OCI-LY1 (cell line): ENCODE data around the gene TMEM222.

ENCODE experiments used
- EZH2 ChIP-seq: fragments of 200-600 bp; sonication (generic), shearing (Covaris generic); IDR thresholded peaks from 2 replicates; pipeline ENCODE4 v1.8.0; 2017; ENCODE audit warnings: borderline replicate concordance, mixed run types, mild to moderate bottlenecking, antibody characterized with exemption, low read length, moderate library complexity, mixed read lengths
- TF ChIP-seq, protein P1 (sequence below): fragments of 200-600 bp; sonication (generic), shearing (Covaris generic); IDR thresholded peaks from 2 replicates; pipeline ENCODE4 v1.5.1; 2017; ENCODE audit warnings: mild to moderate bottlenecking, antibody characterized with exemption, low read length, moderate library complexity, mixed read lengths

DNA sequence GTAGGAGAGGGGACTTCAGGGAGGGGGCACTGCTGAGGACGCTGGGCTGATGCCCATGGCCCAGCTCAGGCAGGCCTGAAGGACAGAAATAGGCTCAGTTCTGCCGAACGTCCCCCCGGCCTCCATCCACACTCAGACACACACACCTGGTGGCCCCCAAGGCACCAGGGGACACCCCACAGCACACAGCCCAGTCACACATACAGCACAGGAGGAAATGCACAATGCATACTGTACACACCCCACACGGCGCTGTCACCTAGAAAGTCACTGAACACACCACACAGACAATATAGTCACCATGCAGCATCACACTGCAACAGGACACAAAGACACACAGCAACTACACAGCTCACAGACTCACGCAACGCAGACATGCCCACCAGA lies 20.4 kb downstream of the TMEM222 start:
- TF ChIP-seq, protein P1, sequence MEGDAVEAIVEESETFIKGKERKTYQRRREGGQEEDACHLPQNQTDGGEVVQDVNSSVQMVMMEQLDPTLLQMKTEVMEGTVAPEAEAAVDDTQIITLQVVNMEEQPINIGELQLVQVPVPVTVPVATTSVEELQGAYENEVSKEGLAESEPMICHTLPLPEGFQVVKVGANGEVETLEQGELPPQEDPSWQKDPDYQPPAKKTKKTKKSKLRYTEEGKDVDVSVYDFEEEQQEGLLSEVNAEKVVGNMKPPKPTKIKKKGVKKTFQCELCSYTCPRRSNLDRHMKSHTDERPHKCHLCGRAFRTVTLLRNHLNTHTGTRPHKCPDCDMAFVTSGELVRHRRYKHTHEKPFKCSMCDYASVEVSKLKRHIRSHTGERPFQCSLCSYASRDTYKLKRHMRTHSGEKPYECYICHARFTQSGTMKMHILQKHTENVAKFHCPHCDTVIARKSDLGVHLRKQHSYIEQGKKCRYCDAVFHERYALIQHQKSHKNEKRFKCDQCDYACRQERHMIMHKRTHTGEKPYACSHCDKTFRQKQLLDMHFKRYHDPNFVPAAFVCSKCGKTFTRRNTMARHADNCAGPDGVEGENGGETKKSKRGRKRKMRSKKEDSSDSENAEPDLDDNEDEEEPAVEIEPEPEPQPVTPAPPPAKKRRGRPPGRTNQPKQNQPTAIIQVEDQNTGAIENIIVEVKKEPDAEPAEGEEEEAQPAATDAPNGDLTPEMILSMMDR = no peak
- TF ChIP-seq EZH2 = no peak
